HepG2 (cell line): ENCODE data around the gene BCAS1. TPM values are rescaled to one million over a fixed set of nuclear protein-coding genes. Genes with fewer than 3 reads are reported as not detected.

Experiments
- ATAC-seq: fragments of 200-7000 bp; cut with Tn5 transposase; 3 replicates; pipeline ENCODE4 v1.9.1; 2020; ENCODE audit warnings: mild to moderate bottlenecking, moderate library complexity
- BruUV-seq: library from RNA; stranded (reverse); fragments of 400-500 nt; replicated peaks from 2 replicates; lab custom pipeline; 2021; lab: Mats Ljungman, UMichigan
- CTCF ChIA-PET: fragments of 300-600 bp; formaldehyde crosslinking; extraction: SDS; loops from one replicate; lab custom pipeline; 2021; ENCODE audit warnings: low total read pairs, inconsistent platforms, low intra/inter-chr PET ratio; lab: Yijun Ruan, JAX
- POLR2A ChIA-PET: fragments of 350-600 bp; sonication (Branson Sonifier 250); formaldehyde crosslinking; loops from one replicate; lab custom pipeline; 2020; ENCODE audit warnings: antibody characterized with exemption, inconsistent platforms; lab: Yijun Ruan, JAX
- DNase-seq: peaks from one replicate; pipeline ENCODE4 v3.0.0-alpha.2; 2015; ENCODE audit warnings: low spot score
- FAIRE-seq: peaks from 3 replicates; lab custom pipeline; 2011; peaks lifted over from hg19 to GRCh38; lab: Jason Lieb, UNC
- H2AFZ ChIP-seq: one replicate; pipeline ENCODE4 v1.6.1; 2011; ENCODE audit warnings: low read length, inconsistent platforms
- H3K27ac ChIP-seq: fragments of 300-600 bp; 3 replicates; pipeline ENCODE4 v1.8.0; 2011; ENCODE audit warnings: mixed run types, mild to moderate bottlenecking, mixed read lengths, low read length, inconsistent platforms; ENCODE audit not compliant: insufficient read depth; ENCODE audit errors: extremely low read length
- H3K27me3 ChIP-seq, 2 experiments: fragments of 200-600 bp in 1 of 2; 2 replicates in 1 of 2; 3 replicates in 1 of 2; pipeline versions ENCODE4 v1.6.0 to v1.8.0; 2011; ENCODE audit warnings: low read length in 2 of 2, mild to moderate bottlenecking in 2 of 2, moderate library complexity in 2 of 2, inconsistent platforms in 1 of 2; ENCODE audit not compliant: insufficient read depth in 2 of 2, control insufficient read depth in 1 of 2
- H3K36me3 ChIP-seq, 2 experiments: fragments of 200-600 bp in 1 of 2; replicated peaks in 1 of 2; 2 replicates in 1 of 2; 3 replicates in 1 of 2; pipeline versions ENCODE4 v1.5.1 to v1.8.0; 2011; ENCODE audit warnings: low read length in 2 of 2, inconsistent platforms in 1 of 2; ENCODE audit not compliant: insufficient read depth in 2 of 2, control insufficient read depth in 1 of 2
- H3K4me1 ChIP-seq: 2 replicates; pipeline ENCODE4 v1.5.1; 2012; ENCODE audit warnings: low read length, inconsistent platforms; ENCODE audit not compliant: insufficient read depth
- H3K4me2 ChIP-seq: 2 replicates; pipeline ENCODE4 v1.6.0; 2011; ENCODE audit warnings: low read depth, low read length, inconsistent platforms
- H3K4me3 ChIP-seq, 3 experiments: fragments of 200-600 bp in 1 of 3; sonication (generic), shearing (Covaris generic) in 1 of 3; replicated peaks in 1 of 3; 2 replicates each; pipeline ENCODE4 v1.5.1; 2011 to 2016; ENCODE audit warnings: low read length in 3 of 3, inconsistent platforms in 2 of 3, low read depth in 2 of 3, mild to moderate bottlenecking in 2 of 3, control low read depth in 1 of 3, mixed read lengths in 1 of 3; ENCODE audit not compliant: insufficient read depth in 1 of 3
- H3K79me2 ChIP-seq: one replicate; pipeline ENCODE4 v1.6.1; 2011; ENCODE audit warnings: low read length, inconsistent platforms; ENCODE audit not compliant: insufficient read depth
- H3K9ac ChIP-seq: 2 replicates; pipeline ENCODE4 v1.6.0; 2011; ENCODE audit warnings: mild to moderate bottlenecking, low read depth, low read length, inconsistent platforms; ENCODE audit not compliant: insufficient read depth
- H3K9me3 ChIP-seq: 2 replicates; pipeline ENCODE4 v1.5.1; 2012; ENCODE audit warnings: mild to moderate bottlenecking, low read length
- H4K20me1 ChIP-seq: 2 replicates; pipeline ENCODE4 v1.6.0; 2011; ENCODE audit warnings: inconsistent platforms, mild to moderate bottlenecking, low read length, moderate library complexity; ENCODE audit not compliant: insufficient read depth
- ATRX ChIP-seq: sonication (generic); formaldehyde crosslinking; IDR thresholded peaks from 2 replicates; pipeline ENCODE4 v1.4.0; 2020; ENCODE audit warnings: missing genetic modification reagents, borderline replicate concordance
- NFYB ChIP-seq: sonication (generic); formaldehyde crosslinking; IDR thresholded peaks from 2 replicates; pipeline ENCODE4 v1.4.0; 2020; ENCODE audit warnings: missing genetic modification reagents
- NR2C2 ChIP-seq: sonication (generic); formaldehyde crosslinking; IDR thresholded peaks from 2 replicates; pipeline ENCODE4 v1.4.0; 2020; ENCODE audit warnings: missing genetic modification reagents, mild to moderate bottlenecking, moderate library complexity, borderline replicate concordance
- ZNF569 ChIP-seq: sonication (generic); formaldehyde crosslinking; IDR thresholded peaks from 2 replicates; pipeline ENCODE4 v1.5.0; 2020; ENCODE audit warnings: mild to moderate bottlenecking, missing genetic modification reagents, moderate library complexity, borderline replicate concordance
- ZNF7 ChIP-seq: IDR thresholded peaks from 2 replicates; pipeline ENCODE4 v1.6.1; 2016; ENCODE audit warnings: missing biosample characterization, missing genetic modification reagents
- ZNF768 ChIP-seq: sonication (generic); formaldehyde crosslinking; IDR thresholded peaks from 2 replicates; pipeline ENCODE4 v1.4.0; 2020; ENCODE audit warnings: missing genetic modification reagents
- WGBS: methylation state at CpG from one replicate; pipeline ENCODE4 v1.1.6; 2017; ENCODE audit warnings: low lambda C conversion rate; 5-methylcytosine and 5-hydroxymethylcytosine counted together
- in situ Hi-C: cut with HindIII; loops from 2 replicates; pipeline ENCODE4 v1.10.0; 2017; ENCODE audit warnings: low pct_unique_long_range_greater_than_20kb; ENCODE audit not compliant: extremely low pct_ligation_motif_present
- intact Hi-C: fragments of 100-400 bp; cut with micrococcal nuclease; formaldehyde crosslinking; loops from one replicate; pipeline ENCODE4 v1.10.0; 2022; ENCODE audit not compliant: unreplicated experiment
- polyA plus RNA-seq, 8 experiments: library from polyadenylated mRNA; depleted of rRNA in 3 of 8; stranded (reverse) in 7 of 8; unstranded in 1 of 8; fragments of >200 nt; fragmentation: Illumina TruSeq in 4 of 8; extraction: Trizol in 4 of 8; gene quantifications; 2 replicates each; pipeline versions ENCODE4 v1.2.1 to v1.2.3, GENCODE V29; 2011 to 2016; ENCODE audit warnings: low read depth in 4 of 8, missing spikeins in 1 of 8, mixed read lengths in 1 of 8; ENCODE audit not compliant: insufficient read depth in 1 of 8
- total RNA-seq, 5 experiments: library from RNA; depleted of rRNA; stranded (reverse); fragments of >200 nt; fragmentation: Illumina TruSeq; extraction: Trizol; gene quantifications; 2 replicates each; pipeline ENCODE4 v1.2.3, GENCODE V29; 2016; ENCODE audit warnings: low read depth in 1 of 5

BCAS1 gene
- total and polyA plus RNA-seq, 2 of the 13 experiments (the other 11 are each of a cell fraction or from before 2014, with no cell fraction given), result 0.55 to 0.91 TPM

DNA sequence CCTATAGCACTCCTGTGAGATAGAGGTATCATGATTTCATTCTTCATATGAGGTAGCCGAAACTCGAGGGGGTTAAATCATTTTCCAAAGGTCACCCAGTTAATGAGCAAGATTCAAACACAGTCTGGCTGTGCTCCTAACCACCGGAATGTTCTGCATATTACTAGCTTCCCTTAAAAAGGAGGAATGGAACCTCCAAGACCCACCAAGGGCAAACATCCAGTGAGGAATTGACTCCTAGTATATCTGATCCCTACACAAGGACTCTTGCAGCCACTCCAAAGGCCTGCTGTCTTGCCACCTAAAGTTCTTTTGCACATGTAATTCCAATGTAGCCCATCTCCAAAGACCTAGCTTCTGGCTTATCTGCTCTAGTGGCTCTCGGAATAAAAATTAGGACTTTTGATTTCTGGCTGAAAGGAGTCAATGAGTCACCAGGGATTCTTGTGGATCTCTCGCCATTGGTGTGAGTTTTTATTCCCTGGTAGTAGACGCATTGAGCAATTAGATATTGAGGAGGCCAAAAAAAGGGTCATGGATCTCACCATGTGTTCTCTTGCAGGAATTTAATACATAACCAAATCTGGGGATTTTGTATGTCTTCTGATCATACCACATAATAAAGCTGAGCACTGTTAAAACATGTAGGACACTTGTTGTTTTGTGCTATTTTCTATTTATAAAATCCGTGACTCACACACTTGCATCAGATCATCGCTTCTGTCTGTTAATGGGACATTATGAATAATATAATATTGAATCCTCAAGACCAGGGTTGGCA lies 9.1 kb downstream of the BCAS1 start:
- no peak for TF ChIP-seq ZNF7 (CRISPR knock-in tag)
- no peak for TF ChIP-seq ZNF569 (CRISPR knock-in tag)
- no peak for TF ChIP-seq NR2C2
- no peak for TF ChIP-seq NFYB
- TF ChIP-seq, all 625 proteins: peak for 0
- no peak overlapping the region for H2AFZ ChIP-seq
- no peak overlapping the region for H3K27ac ChIP-seq
- H3K36me3 ChIP-seq, result no peaks in the 10 kb centered on the region
- POLR2A ChIA-PET, result interaction anchor here (0.6 kb wide), 1 partner anchor 468 kb away, joined by 3 read pairs; no protein-coding TSS in a partner anchor
- ATAC-seq, result no peak
- in situ Hi-C loops (loop anchor here (5.0 to 10.0 kb wide), 2 partner anchors 114 to 486 kb away; no protein-coding TSS in a partner anchor), intact Hi-C loops (no loop called here)
- no peak overlapping the region for H3K4me2 ChIP-seq
- no peaks in the 10 kb centered on the region; a peak in 1 of 5 replicates for H3K27me3 ChIP-seq
- no peak for DNase-seq
- BruUV-seq, result no TSS peak
- no peak for FAIRE-seq
- CTCF ChIA-PET, result no interaction called here
- no peak overlapping the region for H3K9ac ChIP-seq
- no peaks in the 10 kb centered on the region for H4K20me1 ChIP-seq
- no peaks in the 10 kb centered on the region for H3K79me2 ChIP-seq
- no peak overlapping the region for H3K4me3 ChIP-seq
- H3K4me1 ChIP-seq, result peaks cover 1% of the 10 kb centered on the region
- no peaks in the 10 kb centered on the region for H3K9me3 ChIP-seq
- 63% methylated on average over 8 of the region's 8 CpGs for WGBS

DNA sequence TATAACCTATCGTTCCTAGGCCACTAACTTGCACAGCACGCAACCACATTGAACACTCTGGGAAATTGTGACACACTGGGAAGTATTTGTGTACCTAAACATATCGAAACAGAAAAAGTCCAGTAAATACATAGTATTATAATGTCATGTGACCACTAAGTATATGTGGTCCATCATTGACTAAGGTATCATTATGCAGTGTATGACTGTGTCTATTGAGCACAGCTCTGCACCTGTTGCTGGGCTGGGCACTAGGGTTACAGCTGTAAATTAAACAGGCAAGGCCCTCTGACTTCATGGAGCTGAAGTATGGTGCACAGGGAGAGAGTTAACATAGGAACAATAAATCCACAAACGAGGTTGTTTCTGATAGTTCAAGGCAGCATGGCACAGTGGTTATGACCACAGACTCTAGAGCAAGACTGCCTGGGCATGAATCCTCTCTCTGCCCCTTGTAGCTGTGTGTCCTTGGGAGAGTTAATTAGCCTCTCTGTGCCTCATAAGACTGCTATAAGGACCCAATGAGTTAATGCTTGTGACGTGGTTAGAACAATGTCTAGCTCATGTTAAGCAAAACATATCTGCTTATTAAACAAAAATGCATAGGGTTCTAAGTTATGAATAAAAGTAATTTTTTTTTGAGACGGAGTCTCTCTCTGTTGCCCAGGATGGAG lies 10.6 kb downstream of the BCAS1 start:
- Histone ChIP-seq H3K36me3 (no peaks in the 10 kb centered on the region), H3K4me1 (no peaks in the 10 kb centered on the region), H4K20me1 (no peaks in the 10 kb centered on the region), H3K4me3 (no peak overlapping the region), H3K27me3 (no peaks in the 10 kb centered on the region; a peak in 1 of 5 replicates), H3K9me3 (no peaks in the 10 kb centered on the region), H3K9ac (no peak overlapping the region), H3K4me2 (no peak overlapping the region), H3K79me2 (no peaks in the 10 kb centered on the region), H3K27ac (no peak overlapping the region), H2AFZ (no peak overlapping the region)
- in situ Hi-C loops (loop anchor here (5.0 to 10.0 kb wide), 2 partner anchors 113 to 485 kb away; no protein-coding TSS in a partner anchor), intact Hi-C loops (no loop called here)
- TF ChIP-seq ATRX (CRISPR knock-in tag) (no peak), ZNF768 (CRISPR knock-in tag) (peak; percentile 71; the same call in 1 of the 2 replicates)
- DNase-seq (no peak), FAIRE-seq (no peak), ATAC-seq (no peak)
- CTCF ChIA-PET, result no interaction called here
- BruUV-seq, result no TSS peak
- POLR2A ChIA-PET, result no interaction called here
- WGBS, result 68% methylated on average over 6 of the region's 6 CpGs
